GM21528 (cell line): Measurements from ENCODE around the gene ACD.

Source experiments
- ATAC-seq: cut with Tn5 transposase; IDR thresholded peaks from one replicate; pipeline ENCODE4 v1.9.1; 2021; ENCODE audit warnings: mild to moderate bottlenecking, moderate library complexity; ENCODE audit not compliant: unreplicated experiment, low FRiP score

ACD gene

GRCh38 chr16:67662653-67663010, 2.6 kb upstream of the ACD start:
- no peak for ATAC-seq

- no peak for ATAC-seq
Measured at GRCh38 chr16:67661886-67662652, 2.0 kb upstream of the ACD start.

- no peak for ATAC-seq
Measured at GRCh38 chr16:67661101-67661761, 1.2 kb upstream of the ACD start.

- ATAC-seq: peak; percentile 66
Measured at GRCh38 chr16:67660564-67661028, 536 bp upstream of the ACD start, which contains the start of gene PARD6A. PARD6A (plus strand) TSS chr16:67660960; CDS start chr16:67661039, 79 bp downstream.

- ATAC-seq: no peak
Measured at GRCh38 chr16:67658849-67659674, 998 bp downstream of the ACD start.

GRCh38 chr16:67657751-67658518, 2.1 kb downstream of the ACD start:
- no peak for ATAC-seq

- no peak for ATAC-seq
Measured at GRCh38 chr16:67657017-67657608, 2.9 kb downstream of the ACD start.

GRCh38 chr16:67656344-67657016, 3.6 kb downstream of the ACD start:
- no peak for ATAC-seq

GRCh38 chr16:67655363-67655762, 4.7 kb downstream of the ACD start:
- ATAC-seq: no peak

GRCh38 chr16:67654403-67654911, 5.6 kb downstream of the ACD start:
- ATAC-seq: no peak

- ATAC-seq: no peak
Measured at GRCh38 chr16:67653789-67654402, 6.2 kb downstream of the ACD start.

- ATAC-seq: no peak
Measured at GRCh38 chr16:67653128-67653788, 6.8 kb downstream of the ACD start.

- ATAC-seq: no peak
Measured at GRCh38 chr16:67652578-67653127, 7.4 kb downstream of the ACD start.

- no peak for ATAC-seq
Measured at GRCh38 chr16:67651847-67652246, 8.2 kb downstream of the ACD start.

GRCh38 chr16:67651039-67651438, 9.0 kb downstream of the ACD start:
- no peak for ATAC-seq

GRCh38 chr16:67650023-67650422, 10.0 kb downstream of the ACD start:
- no peak for ATAC-seq

GRCh38 chr16:67649494-67649931, 10.5 kb downstream of the ACD start:
- ATAC-seq: no peak
